Colonic mucosa (tissue), 4 donors: ENCODE results near the gene FAM8A1. TPM values are rescaled to one million over a fixed set of nuclear protein-coding genes. Genes with fewer than 3 reads are reported as not detected.
"Not testable (repeated sequence)": the region's sequence is repeated elsewhere in the genome, so short reads cannot be mapped to it uniquely, and the experiment has no call there.

Experiments
- DNase-seq: peaks from one replicate; pipeline ENCODE4 v3.0.0-alpha.2; 2020
- H3K27ac ChIP-seq: fragments of 200-600 bp; one replicate; pipeline ENCODE4 v1.8.0; 2021
- H3K27me3 ChIP-seq: fragments of 200-600 bp; one replicate; pipeline ENCODE4 v1.8.0; 2021
- H3K36me3 ChIP-seq: fragments of 200-600 bp; one replicate; pipeline ENCODE4 v1.8.0; 2021
- H3K4me1 ChIP-seq: fragments of 200-600 bp; one replicate; pipeline ENCODE4 v1.8.0; 2021; ENCODE audit warnings: mild to moderate bottlenecking
- H3K4me3 ChIP-seq: fragments of 200-600 bp; one replicate; pipeline ENCODE4 v1.8.0; 2021
- H3K9ac ChIP-seq, 2 donors: one replicate each; pipeline ENCODE4 v1.7.0; 2013; ENCODE audit warnings: control low read depth in 2 of 2, low read depth in 2 of 2, low read length in 2 of 2
- H3K9me3 ChIP-seq: fragments of 200-600 bp; one replicate; pipeline ENCODE4 v1.8.0; 2021
- intact Hi-C: fragments of 100-400 bp; cut with DNase I; formaldehyde crosslinking; loops from one replicate; pipeline ENCODE4 v1.14.1; 2022
- total RNA-seq, 2 donors: library from RNA; stranded (reverse); fragmentation: NEBNext Ultra II Directional in 1 of 2; extraction: Animal tissue kit (Norgen Biotek cat#: 25700) in 1 of 2; gene quantifications; one replicate each; pipeline ENCODE4 v1.2.1, GENCODE V29; 2021
- TF ChIP-seq, protein P1 (sequence below): fragments of 200-600 bp; IDR thresholded peaks from one replicate; pipeline ENCODE4 v1.8.0; 2022; ENCODE audit warnings: antibody characterized with exemption, mild to moderate bottlenecking
- donor health status: healthy.
- donor health status: DM: no; HTN: no; CAD: no.
- donor health status: DM: no; HTN: no; CAD: no.

FAM8A1 gene
- total RNA-seq, 2 donors from 2014 or later, result 23.6 to 47.9 TPM

DNA sequence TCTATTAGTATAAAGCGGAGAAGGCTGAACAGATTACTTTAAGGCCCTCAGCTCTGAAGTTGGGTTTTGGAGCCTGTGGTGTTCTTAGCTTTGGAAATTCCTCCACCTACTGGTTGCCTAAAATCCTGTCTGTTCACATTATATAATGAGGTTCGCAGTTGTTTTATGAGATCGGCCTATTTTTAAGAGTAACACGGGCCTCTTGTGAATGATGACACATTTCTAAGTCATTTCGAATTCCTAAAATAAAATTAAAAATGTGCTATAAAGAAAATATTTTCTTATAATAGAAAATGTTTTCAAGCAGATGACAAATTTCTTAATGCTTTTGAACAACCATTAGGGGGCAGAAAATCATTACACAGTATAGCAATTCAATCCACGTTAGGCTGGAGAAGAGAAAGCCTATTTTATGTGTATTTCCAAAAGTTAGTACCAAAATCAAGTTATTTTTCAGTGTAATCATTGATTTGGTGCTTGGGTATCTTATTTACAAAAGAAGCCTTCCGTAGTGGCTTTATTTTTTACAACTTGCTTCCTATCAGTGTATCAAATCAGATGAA lies 15.8 kb upstream of the FAM8A1 start:
- TF ChIP-seq, protein P1, sequence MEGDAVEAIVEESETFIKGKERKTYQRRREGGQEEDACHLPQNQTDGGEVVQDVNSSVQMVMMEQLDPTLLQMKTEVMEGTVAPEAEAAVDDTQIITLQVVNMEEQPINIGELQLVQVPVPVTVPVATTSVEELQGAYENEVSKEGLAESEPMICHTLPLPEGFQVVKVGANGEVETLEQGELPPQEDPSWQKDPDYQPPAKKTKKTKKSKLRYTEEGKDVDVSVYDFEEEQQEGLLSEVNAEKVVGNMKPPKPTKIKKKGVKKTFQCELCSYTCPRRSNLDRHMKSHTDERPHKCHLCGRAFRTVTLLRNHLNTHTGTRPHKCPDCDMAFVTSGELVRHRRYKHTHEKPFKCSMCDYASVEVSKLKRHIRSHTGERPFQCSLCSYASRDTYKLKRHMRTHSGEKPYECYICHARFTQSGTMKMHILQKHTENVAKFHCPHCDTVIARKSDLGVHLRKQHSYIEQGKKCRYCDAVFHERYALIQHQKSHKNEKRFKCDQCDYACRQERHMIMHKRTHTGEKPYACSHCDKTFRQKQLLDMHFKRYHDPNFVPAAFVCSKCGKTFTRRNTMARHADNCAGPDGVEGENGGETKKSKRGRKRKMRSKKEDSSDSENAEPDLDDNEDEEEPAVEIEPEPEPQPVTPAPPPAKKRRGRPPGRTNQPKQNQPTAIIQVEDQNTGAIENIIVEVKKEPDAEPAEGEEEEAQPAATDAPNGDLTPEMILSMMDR, result peak; percentile 72
- H3K9ac ChIP-seq, result peak overlapping the region in 1 of 2 donors; percentile 2
- H3K9me3 ChIP-seq, result no peaks in the 10 kb centered on the region
- H3K27me3 ChIP-seq, result no peaks in the 10 kb centered on the region
- H3K27ac ChIP-seq, result no peak overlapping the region
- intact Hi-C loops, result loop anchor here (5.0 to 10.0 kb wide), 3 partner anchors 120 to 302 kb away; partner anchors contain the start of gene RBM24
- DNase-seq, result no peak
- peaks cover 4% of the 10 kb centered on the region for H3K4me1 ChIP-seq
- no peaks in the 10 kb centered on the region for H3K36me3 ChIP-seq
- H3K4me3 ChIP-seq, result no peak overlapping the region

DNA sequence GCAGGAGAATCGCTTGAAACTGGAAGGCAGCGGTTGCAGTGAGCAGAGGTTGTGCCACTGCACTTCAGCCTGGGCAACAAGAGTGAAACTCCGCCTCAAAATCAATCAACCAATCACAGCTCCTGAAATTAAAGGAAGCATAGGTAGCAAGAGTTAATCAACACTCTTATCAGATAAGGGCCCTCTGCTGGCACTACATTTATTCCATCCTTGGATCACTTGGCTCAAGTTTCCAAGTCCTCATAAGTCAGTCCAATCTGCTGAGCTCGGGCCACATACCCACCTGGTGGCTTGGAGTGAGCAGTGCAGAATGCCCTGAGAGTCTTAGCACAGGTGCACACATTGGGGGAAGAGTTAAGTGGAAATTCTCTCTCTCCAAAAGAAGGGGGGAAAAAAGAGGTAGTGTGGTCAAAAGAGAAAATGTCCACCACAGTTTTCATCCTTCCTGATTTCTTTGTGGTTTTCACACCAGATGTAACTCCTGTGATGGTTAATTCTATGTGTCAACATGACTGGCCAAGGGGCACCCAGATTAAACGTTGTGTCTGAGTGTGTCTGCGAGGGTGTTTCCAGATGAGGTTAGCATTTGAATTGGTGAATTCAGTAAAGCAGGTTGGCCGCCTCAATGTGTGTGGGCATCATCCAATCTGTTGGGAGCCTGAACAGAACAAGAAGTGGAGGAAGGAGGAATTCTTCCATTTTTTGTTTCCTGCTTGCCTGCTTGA lies 14.2 kb upstream of the FAM8A1 start:
- no peaks in the 10 kb centered on the region for H3K27me3 ChIP-seq
- no peak overlapping the region for H3K9ac ChIP-seq
- peak; percentile 61 for DNase-seq
- peak overlapping the region; percentile 51 for H3K27ac ChIP-seq
- TF ChIP-seq, protein P1, result peak; percentile 22
- intact Hi-C loops, result loop anchor here (10.0 kb wide), 2 partner anchors 121 to 219 kb away; no protein-coding TSS in a partner anchor
- no peaks in the 10 kb centered on the region for H3K9me3 ChIP-seq
- no peak overlapping the region for H3K4me3 ChIP-seq
- H3K4me1 ChIP-seq, result peaks cover 4% of the 10 kb centered on the region
- no peaks in the 10 kb centered on the region for H3K36me3 ChIP-seq

DNA sequence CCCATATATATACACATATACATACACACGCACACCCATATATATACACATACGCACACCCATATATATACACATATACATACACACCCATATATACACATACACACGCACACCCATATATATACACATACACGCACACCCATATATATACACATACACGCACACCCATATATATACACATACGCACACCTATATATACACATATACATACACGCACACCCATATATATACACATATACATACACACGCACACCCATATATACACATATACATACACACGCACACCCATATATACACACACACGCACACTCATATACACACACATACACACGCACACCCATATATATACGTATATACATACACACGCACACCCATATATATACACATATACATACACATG lies 13.5 kb upstream of the FAM8A1 start:
- intact Hi-C loops, result loop anchor here (10.0 kb wide), 2 partner anchors 122 to 218 kb away; no protein-coding TSS in a partner anchor
- not testable (repeated sequence) for DNase-seq, H3K27ac ChIP-seq, H3K27me3 ChIP-seq, H3K4me3 ChIP-seq, H3K9ac ChIP-seq, H3K36me3 ChIP-seq, H3K4me1 ChIP-seq, H3K9me3 ChIP-seq

DNA sequence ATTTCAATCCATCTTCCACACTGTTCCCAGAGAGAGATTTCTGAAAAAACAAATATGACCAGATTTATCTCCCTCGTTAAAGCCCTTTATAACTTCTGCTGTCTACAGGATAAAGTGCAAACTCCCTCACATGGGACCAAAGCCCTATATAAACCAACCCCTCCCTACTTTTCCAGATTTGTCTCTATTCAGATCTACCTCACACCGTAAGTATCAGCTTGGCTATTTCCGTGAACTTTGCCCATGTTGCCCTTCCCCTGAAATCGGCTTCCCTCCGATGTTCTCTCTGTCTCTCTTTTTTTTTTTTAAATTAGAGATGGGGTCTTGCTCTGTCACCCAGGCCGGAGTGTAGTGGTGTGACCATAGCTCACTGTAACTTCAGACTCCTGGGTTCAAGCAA lies 12.1 kb upstream of the FAM8A1 start:
- H3K9ac ChIP-seq, result no peak overlapping the region
- TF ChIP-seq, protein P1, result no peak
- no peaks in the 10 kb centered on the region for H3K36me3 ChIP-seq
- peaks cover 4% of the 10 kb centered on the region for H3K4me1 ChIP-seq
- peak; percentile 59 for DNase-seq
- H3K4me3 ChIP-seq, result no peak overlapping the region
- peak overlapping the region; percentile 61 for H3K27ac ChIP-seq
- H3K9me3 ChIP-seq, result no peaks in the 10 kb centered on the region
- H3K27me3 ChIP-seq, result no peaks in the 10 kb centered on the region
- intact Hi-C loops, result loop anchor here (10.0 kb wide), 2 partner anchors 123 to 217 kb away; no protein-coding TSS in a partner anchor

DNA sequence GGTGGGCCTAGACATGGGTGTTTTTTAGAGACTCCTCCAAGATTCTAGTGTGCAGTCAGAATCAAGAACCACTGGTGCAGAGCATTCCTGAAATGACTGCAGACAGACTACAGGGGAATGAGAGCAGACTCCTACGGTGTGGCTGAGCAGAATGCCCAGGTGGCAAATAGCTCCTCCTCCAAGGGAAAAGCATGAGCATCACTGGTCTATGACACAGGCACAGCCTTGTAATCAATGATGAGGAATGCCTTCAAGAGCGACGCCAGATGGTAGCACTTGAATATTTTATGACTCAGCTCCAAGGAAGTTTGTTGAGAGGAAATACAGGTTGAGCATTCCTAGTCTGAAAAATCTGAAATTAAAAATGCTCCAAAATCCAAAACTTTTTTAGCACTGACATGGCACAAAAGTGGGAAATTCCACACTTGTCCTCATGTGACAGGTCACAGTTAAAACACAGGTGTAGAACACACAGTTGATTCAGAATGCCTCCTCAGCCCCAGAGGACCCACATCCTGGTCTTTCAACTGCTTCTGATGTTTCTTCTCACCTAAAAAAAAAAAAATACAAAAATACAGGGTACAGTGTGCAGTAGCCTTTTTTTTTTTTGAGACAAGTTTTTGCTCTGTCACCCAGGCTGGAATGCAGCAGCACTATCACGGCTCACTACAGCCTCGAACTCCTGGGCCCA lies 10.6 kb upstream of the FAM8A1 start:
- Histone ChIP-seq H3K9ac (peak overlapping the region in 1 of 2 donors; percentile 4), H3K36me3 (no peaks in the 10 kb centered on the region), H3K27ac (peak overlapping the region; percentile 3), H3K27me3 (no peaks in the 10 kb centered on the region), H3K4me1 (no peaks in the 10 kb centered on the region), H3K4me3 (no peak overlapping the region), H3K9me3 (no peaks in the 10 kb centered on the region)
- DNase-seq, result peak; percentile 80
- TF ChIP-seq, protein P1, result no peak
- intact Hi-C loops, result loop anchor here (10.0 kb wide), 2 partner anchors 125 to 215 kb away; no protein-coding TSS in a partner anchor
